Measurements from ENCODE around the gene DNAH2.

Gene DNAH2

DNA sequence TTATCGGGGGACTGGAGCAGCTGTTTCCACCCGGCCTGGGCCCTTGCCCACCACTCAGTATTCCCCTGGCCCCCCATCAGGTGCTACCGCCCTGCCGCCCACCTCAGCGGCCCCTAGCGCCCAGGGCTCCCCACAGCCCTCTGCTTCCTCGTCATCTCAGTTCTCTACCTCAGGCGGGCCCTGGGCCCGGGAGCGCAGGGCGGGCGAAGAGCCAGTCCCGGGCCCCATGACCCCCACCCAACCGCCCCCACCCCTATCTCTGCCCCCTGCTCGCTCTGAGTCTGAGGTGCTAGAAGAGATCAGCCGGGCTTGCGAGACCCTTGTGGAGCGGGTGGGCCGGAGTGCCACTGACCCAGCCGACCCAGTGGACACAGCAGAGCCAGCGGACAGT lies 131.2 kb downstream of the DNAH2 start:
- H3K4me3 ChIP-seq (ENCODE audit: low read depth, low read length): no peak overlapping the region
- TF ChIP-seq, protein P1, sequence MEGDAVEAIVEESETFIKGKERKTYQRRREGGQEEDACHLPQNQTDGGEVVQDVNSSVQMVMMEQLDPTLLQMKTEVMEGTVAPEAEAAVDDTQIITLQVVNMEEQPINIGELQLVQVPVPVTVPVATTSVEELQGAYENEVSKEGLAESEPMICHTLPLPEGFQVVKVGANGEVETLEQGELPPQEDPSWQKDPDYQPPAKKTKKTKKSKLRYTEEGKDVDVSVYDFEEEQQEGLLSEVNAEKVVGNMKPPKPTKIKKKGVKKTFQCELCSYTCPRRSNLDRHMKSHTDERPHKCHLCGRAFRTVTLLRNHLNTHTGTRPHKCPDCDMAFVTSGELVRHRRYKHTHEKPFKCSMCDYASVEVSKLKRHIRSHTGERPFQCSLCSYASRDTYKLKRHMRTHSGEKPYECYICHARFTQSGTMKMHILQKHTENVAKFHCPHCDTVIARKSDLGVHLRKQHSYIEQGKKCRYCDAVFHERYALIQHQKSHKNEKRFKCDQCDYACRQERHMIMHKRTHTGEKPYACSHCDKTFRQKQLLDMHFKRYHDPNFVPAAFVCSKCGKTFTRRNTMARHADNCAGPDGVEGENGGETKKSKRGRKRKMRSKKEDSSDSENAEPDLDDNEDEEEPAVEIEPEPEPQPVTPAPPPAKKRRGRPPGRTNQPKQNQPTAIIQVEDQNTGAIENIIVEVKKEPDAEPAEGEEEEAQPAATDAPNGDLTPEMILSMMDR (IDR thresholded peaks at IDR 0.05; ENCODE audit: insufficient read depth, low read length, missing control alignments): no peak
- CTCF ChIA-PET: interaction anchor here (1.1 to 2.8 kb wide), 8 partner anchors 10 to 141 kb away, joined by 3 to 28 read pairs (median 5); no protein-coding TSS in a partner anchor
- no peak for DNase-seq (ENCODE audit: low read depth, low spot score)
- POLR2A ChIA-PET: no interaction called here

DNA sequence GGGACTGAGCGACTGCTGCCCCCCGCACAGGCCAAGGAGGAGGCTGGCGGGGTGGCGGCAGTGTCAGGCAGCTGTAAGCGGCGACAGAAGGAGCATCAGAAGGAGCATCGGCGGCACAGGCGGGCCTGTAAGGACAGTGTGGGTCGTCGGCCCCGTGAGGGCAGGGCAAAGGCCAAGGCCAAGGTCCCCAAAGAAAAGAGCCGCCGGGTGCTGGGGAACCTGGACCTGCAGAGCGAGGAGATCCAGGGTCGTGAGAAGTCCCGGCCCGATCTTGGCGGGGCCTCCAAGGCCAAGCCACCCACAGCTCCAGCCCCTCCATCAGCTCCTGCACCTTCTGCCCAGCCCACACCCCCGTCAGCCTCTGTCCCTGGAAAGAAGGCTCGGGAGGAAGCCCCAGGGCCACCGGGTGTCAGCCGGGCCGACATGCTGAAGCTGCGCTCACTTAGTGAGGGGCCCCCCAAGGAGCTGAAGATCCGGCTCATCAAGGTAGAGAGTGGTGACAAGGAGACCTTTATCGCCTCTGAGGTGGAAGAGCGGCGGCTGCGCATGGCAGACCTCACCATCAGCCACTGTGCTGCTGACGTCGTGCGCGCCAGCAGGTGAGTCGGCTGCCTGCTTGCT lies 131.7 kb downstream of the DNAH2 start:
- DNase-seq (ENCODE audit: low read depth, low spot score): no peak
- TF ChIP-seq, protein P1 (IDR thresholded peaks at IDR 0.05; ENCODE audit: insufficient read depth, low read length, missing control alignments): no peak
- no peak overlapping the region for H3K4me3 ChIP-seq (ENCODE audit: low read depth, low read length)
- CTCF ChIA-PET: interaction anchor here (1.0 to 3.3 kb wide), 9 partner anchors 8 to 141 kb away, joined by 3 to 40 read pairs (median 5); partner anchors contain the start of gene KDM6B
- POLR2A ChIA-PET: no interaction called here

DNA sequence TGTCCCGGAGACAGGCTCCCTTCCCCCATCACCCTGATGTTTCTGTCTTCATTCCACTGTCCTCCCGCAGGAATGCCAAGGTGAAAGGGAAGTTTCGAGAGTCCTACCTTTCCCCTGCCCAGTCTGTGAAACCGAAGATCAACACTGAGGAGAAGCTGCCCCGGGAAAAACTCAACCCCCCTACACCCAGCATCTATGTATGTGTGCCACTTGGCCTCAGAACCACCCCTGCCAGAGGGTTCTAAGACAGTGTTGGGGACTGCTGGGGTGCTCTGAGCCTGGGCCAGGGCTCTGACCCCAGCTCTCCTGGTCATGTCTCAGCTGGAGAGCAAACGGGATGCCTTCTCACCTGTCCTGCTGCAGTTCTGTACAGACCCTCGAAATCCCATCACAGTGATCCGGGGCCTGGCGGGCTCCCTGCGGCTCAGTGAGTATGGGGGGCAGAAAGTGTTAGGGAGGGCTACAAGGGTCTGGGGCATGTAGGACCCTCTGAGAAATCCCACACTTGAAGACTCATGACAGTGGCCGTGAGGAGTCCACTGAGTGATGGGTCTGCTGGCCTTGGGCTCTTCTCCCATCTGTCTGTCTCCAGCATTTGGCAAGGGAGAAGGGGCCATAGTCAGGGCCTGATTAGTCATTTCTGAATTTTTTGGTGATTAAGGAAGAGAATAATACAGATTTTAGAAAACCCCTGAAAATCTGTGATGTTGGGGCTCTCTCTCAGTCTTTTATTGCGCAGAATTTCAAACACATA lies 132.4 kb downstream of the DNAH2 start:
- POLR2A ChIA-PET: no interaction called here
- CTCF ChIA-PET: interaction anchor here (1.0 to 3.3 kb wide), 11 partner anchors 9 to 191 kb away, joined by 3 to 40 read pairs (median 3); partner anchors contain the start of gene KDM6B
- DNase-seq (ENCODE audit: low read depth, low spot score): no peak
- TF ChIP-seq, protein P1 (IDR thresholded peaks at IDR 0.05; ENCODE audit: insufficient read depth, low read length, missing control alignments): no peak
- no peak overlapping the region for H3K4me3 ChIP-seq (ENCODE audit: low read depth, low read length)

DNA sequence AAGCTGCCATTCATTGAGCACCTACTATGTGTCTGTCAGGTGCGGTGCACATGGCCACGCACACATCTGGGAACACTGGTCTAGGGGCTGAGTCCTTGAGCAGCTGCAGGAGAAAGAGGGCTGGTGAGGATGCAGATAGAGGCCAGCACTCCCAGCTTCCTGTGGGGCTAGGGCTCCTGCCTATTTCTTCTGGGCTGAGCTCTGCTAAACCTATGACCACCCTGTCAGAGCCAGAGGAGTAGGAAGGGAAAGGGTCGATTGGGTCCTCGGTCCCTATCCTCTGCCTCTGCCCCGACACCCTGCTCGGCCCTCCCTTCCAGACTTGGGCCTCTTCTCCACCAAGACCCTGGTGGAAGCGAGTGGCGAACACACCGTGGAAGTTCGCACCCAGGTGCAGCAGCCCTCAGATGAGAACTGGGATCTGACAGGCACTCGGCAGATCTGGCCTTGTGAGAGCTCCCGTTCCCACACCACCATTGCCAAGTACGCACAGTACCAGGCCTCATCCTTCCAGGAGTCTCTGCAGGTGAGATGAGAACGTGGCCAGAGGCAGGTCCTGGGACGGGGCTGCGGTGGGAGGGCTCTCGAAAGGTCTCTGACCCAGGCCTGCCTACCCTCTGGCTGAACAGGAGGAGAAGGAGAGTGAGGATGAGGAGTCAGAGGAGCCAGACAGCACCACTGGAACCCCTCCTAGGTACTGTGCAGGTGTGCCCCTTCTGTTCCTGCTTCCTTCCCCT lies 133.3 kb downstream of the DNAH2 start:
- CTCF ChIA-PET: interaction anchor here (0.6 to 3.3 kb wide), 12 partner anchors 9 to 209 kb away, joined by 3 to 40 read pairs (median 6); partner anchors contain the start of gene KDM6B
- H3K4me3 ChIP-seq (ENCODE audit: low read depth, low read length): no peak overlapping the region
- no peak for DNase-seq (ENCODE audit: low read depth, low spot score)
- POLR2A ChIA-PET: no interaction called here
- TF ChIP-seq, protein P1 (IDR thresholded peaks at IDR 0.05; ENCODE audit: insufficient read depth, low read length, missing control alignments): no peak

DNA sequence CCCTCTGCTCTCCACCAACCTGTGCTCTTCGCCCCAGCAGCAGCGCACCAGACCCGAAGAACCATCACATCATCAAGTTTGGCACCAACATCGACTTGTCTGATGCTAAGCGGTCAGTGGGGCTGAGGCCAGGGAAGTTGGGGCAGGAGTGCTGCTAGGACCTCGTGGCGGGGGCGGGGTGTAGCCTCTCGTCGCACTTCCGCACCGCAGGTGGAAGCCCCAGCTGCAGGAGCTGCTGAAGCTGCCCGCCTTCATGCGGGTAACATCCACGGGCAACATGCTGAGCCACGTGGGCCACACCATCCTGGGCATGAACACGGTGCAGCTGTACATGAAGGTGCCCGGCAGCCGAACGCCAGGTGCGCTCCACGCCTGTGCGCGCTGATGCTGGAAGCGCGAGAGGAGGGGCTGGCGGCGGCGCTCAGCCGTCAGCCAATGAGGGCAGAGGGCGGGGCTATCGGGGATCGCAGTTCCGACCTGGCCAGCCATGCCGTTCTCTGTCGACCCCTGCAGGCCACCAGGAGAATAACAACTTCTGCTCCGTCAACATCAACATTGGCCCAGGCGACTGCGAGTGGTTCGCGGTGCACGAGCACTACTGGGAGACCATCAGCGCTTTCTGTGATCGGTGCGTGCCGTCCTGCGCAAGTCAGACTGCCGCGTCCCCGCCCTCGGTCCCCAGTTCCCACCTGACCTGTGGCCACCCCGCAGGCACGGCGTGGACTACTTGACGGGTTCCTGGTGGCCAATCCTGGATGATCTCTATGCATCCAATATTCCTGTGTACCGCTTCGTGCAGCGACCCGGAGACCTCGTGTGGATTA lies 134.1 kb downstream of the DNAH2 start:
- TF ChIP-seq, protein P1 (IDR thresholded peaks at IDR 0.05; ENCODE audit: insufficient read depth, low read length, missing control alignments): peak; percentile 93
- POLR2A ChIA-PET: no interaction called here
- DNase-seq (ENCODE audit: low read depth, low spot score): no peak
- CTCF ChIA-PET: interaction anchor here (1.0 to 3.3 kb wide), 8 partner anchors 11 to 208 kb away, joined by 3 to 40 read pairs (median 12); partner anchors contain the start of gene KDM6B
- no peak overlapping the region for H3K4me3 ChIP-seq (ENCODE audit: low read depth, low read length)
